Activated CD4-positive, alpha-beta memory T cell treated with anti-CD3 and anti-CD28 coated beads for 36 hours (primary cell): Measurements from ENCODE around the gene UTY. TPM values are rescaled to one million over a fixed set of nuclear protein-coding genes. Genes with fewer than 3 reads are reported as not detected.

Experiments used
- CTCF ChIA-PET: fragments of 350-600 bp; sonication (Branson Sonifier 250); formaldehyde crosslinking; loops from one replicate; lab custom pipeline; 2021; ENCODE audit warnings: antibody characterized with exemption, inconsistent platforms; lab: Charles Lee
- POLR2A ChIA-PET: fragments of 350-600 bp; sonication (Branson Sonifier 250); formaldehyde crosslinking; loops from one replicate; lab custom pipeline; 2021; ENCODE audit warnings: antibody characterized with exemption; lab: Charles Lee
- DNase-seq: peaks from one replicate; pipeline ENCODE4 v3.0.0-alpha.2; 2020
- H3K27ac Mint-ChIP-seq: one replicate; pipeline ENCODE4 v1.8.0; 2021; ENCODE audit warnings: mixed read lengths
- H3K27me3 Mint-ChIP-seq: one replicate; pipeline ENCODE4 v1.8.0; 2021; ENCODE audit warnings: mixed read lengths
- H3K36me3 Mint-ChIP-seq: one replicate; pipeline ENCODE4 v1.8.0; 2021; ENCODE audit warnings: mixed read lengths
- H3K4me1 Mint-ChIP-seq: one replicate; pipeline ENCODE4 v1.8.0; 2021; ENCODE audit warnings: low read depth, mixed read lengths
- H3K4me3 Mint-ChIP-seq: one replicate; pipeline ENCODE4 v1.8.0; 2021; ENCODE audit warnings: mild to moderate bottlenecking, mixed read lengths
- H3K9me3 Mint-ChIP-seq: one replicate; pipeline ENCODE4 v1.8.0; 2021; ENCODE audit warnings: mixed read lengths
- intact Hi-C: fragments of 100-400 bp; cut with micrococcal nuclease; formaldehyde crosslinking; loops from one replicate; pipeline ENCODE4 v1.15.1; 2023
- total RNA-seq, 2 experiments: library from RNA; stranded (reverse); gene quantifications; one replicate each; pipeline ENCODE4 v1.2.3, GENCODE V29; 2021

UTY gene
- total RNA-seq, 2 experiments from 2014 or later, result 16.0 to 18.3 TPM

- no peaks in the 10 kb centered on the region for H3K4me1 Mint-ChIP-seq
- no peaks in the 10 kb centered on the region for H3K9me3 Mint-ChIP-seq
- H3K27me3 Mint-ChIP-seq, result no peaks in the 10 kb centered on the region
- CTCF ChIA-PET, result no interaction called here
- no peaks in the 10 kb centered on the region for H3K36me3 Mint-ChIP-seq
- H3K27ac Mint-ChIP-seq, result no peak overlapping the region
- POLR2A ChIA-PET, result no interaction called here
- intact Hi-C loops, result no loop called here
- no peak for DNase-seq
- no peak overlapping the region for H3K4me3 Mint-ChIP-seq
Observed at GRCh38 chrY:13205214-13205613, 274.6 kb downstream of the UTY start.

Other genes with a start within 250 kb of the UTY start
- under 1 TPM; 0.65 to 0.67 TPM for gene TMSB4Y, start 223.9 kb upstream of the UTY start, total RNA-seq